ENCODE data around the gene CRYBG1.

DNA sequence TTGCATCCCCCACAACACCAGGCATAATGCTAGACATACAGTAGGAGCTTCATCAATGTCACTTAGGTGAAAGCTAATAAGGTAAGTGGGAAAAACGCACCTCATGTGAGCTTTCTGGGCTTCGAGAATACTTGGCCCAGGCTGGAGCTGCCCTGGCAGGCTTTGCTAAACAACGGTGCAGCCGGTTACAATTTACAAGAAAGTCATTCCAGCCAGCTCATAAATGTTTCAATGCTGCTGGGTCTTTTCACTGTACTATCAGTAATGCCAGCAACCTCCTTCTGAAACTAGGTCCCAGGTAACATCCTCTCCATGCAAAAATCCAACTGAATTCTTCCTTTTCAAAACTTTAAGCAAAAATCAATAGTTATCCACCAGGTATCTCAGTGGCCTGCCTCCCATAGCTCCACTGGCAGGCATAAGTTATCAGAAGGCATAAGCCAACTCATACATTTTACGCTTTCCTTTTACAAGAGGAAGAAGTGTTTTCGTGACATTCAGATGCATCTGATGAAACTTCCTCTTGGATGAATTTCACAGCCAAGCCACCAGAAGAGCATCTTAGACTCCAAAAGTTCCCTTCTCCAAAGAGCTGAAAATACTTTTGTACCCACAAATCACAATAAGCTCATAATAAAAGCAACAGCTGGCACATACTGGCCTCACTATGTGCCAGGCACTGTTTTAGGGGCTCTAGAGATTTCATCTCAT lies 212.5 kb downstream of the CRYBG1 start:
- no peak for TF ChIP-seq RAD21 (conservative IDR thresholded peaks at IDR 0.05 in 1 of 2, IDR thresholded peaks at IDR 0.05 in 1 of 2)
- no peak for TF ChIP-seq CTCF (IDR thresholded peaks at IDR 0.05)
- TF ChIP-seq MAFK (IDR thresholded peaks at IDR 0.05; ENCODE audit: partially characterized antibody): no peak
- no peak for TF ChIP-seq RCOR1 (IDR thresholded peaks at IDR 0.05; ENCODE audit: low read depth, low read length)
- TF ChIP-seq SREBF2 (IDR thresholded peaks at IDR 0.05): no peak
- TF ChIP-seq, protein P1, sequence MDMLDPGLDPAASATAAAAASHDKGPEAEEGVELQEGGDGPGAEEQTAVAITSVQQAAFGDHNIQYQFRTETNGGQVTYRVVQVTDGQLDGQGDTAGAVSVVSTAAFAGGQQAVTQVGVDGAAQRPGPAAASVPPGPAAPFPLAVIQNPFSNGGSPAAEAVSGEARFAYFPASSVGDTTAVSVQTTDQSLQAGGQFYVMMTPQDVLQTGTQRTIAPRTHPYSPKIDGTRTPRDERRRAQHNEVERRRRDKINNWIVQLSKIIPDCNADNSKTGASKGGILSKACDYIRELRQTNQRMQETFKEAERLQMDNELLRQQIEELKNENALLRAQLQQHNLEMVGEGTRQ (IDR thresholded peaks at IDR 0.05): no peak
- no peak for TF ChIP-seq EHMT2 (IDR thresholded peaks at IDR 0.05; ENCODE audit: low read depth)
- TF ChIP-seq CHD2 (IDR thresholded peaks at IDR 0.05; ENCODE audit: low read length, partially characterized antibody): no peak
- TF ChIP-seq POLR2A (IDR thresholded peaks at IDR 0.05; ENCODE audit: low read length): no peak
- TF ChIP-seq TP53 (CRISPR knock-in tag; IDR thresholded peaks at IDR 0.05): no peak
- no peak for TF ChIP-seq MAX (IDR thresholded peaks at IDR 0.05)
- TF ChIP-seq MAZ (IDR thresholded peaks at IDR 0.05; ENCODE audit: borderline replicate concordance, low read depth, low read length): no peak

Data from A549 (cell line).